OCI-LY3 (cell line): Measurements from ENCODE around the gene OMA1.

Source experiments
- CTCF ChIP-seq: fragments of 200-600, 300-600 bp; sonication (generic); IDR thresholded peaks from 2 replicates; pipeline ENCODE4 v1.5.1; 2014; ENCODE audit warnings: antibody characterized with exemption, low read length, low read depth
- EZH2phosphoT487 ChIP-seq: fragments of 200-600 bp; shearing (Covaris generic); IDR thresholded peaks from 2 replicates; pipeline ENCODE4 v1.6.1; 2018; ENCODE audit warnings: antibody characterized with exemption, mixed run types, low read depth

GRCh38 chr1:58432851-58433668 lies 113.5 kb downstream of the OMA1 start:
- TF ChIP-seq CTCF = no peak
- TF ChIP-seq EZH2phosphoT487 = no peak
